Neural progenitor cell (in vitro differentiated cells): ENCODE results near the gene PDGFRB. TPM values are rescaled to one million over a fixed set of nuclear protein-coding genes. Genes with fewer than 3 reads are reported as not detected.
A peak's percentile ranks its signal among the peaks of the same experiment; 100 is the strongest.

ENCODE experiments used
- DNase-seq: peaks from one replicate; pipeline ENCODE4 v3.0.0-alpha.2; 2016; ENCODE audit warnings: low spot score
- H2AFZ ChIP-seq: fragments of 200-600 bp; sonication (generic); replicated peaks from 2 replicates; pipeline ENCODE4 v1.6.1; 2016; ENCODE audit warnings: antibody characterized with exemption
- H3F3A ChIP-seq: fragments of 200-600 bp; sonication (generic); 2 replicates; pipeline ENCODE4 v1.6.1; 2016; ENCODE audit warnings: antibody characterized with exemption, low read depth
- H3K27ac ChIP-seq: fragments of 200-600 bp; sonication (generic); 2 replicates; pipeline ENCODE4 v1.5.1; 2016; ENCODE audit warnings: mild to moderate bottlenecking
- H3K27me3 ChIP-seq: fragments of 200-600 bp; sonication (generic); 2 replicates; pipeline ENCODE4 v1.6.1; 2016; ENCODE audit warnings: mild to moderate bottlenecking, moderate library complexity
- H3K36me3 ChIP-seq: fragments of 200-600 bp; sonication (generic); 2 replicates; pipeline ENCODE4 v1.5.1; 2016
- H3K4me1 ChIP-seq: fragments of 200-600 bp; sonication (generic); 2 replicates; pipeline ENCODE4 v1.6.1; 2016; ENCODE audit warnings: mixed run types
- H3K4me2 ChIP-seq: fragments of 200-600 bp; sonication (generic); 2 replicates; pipeline ENCODE4 v1.6.1; 2016
- H3K4me3 ChIP-seq: fragments of 200-600 bp; sonication (generic); 2 replicates; pipeline ENCODE4 v1.5.1; 2016
- H3K79me2 ChIP-seq: fragments of 200-600 bp; sonication (generic); 2 replicates; pipeline ENCODE4 v1.6.1; 2016; ENCODE audit warnings: low read depth
- H3K9ac ChIP-seq: fragments of 200-600 bp; sonication (generic); 2 replicates; pipeline ENCODE4 v1.6.1; 2016
- H3K9me3 ChIP-seq: fragments of 200-600 bp; sonication (generic); 2 replicates; pipeline ENCODE4 v1.5.1; 2016; ENCODE audit warnings: low read depth
- H4K20me1 ChIP-seq: fragments of 200-600 bp; sonication (generic); 2 replicates; pipeline ENCODE4 v1.6.1; 2016; ENCODE audit warnings: low read depth
- H3K27ac Mint-ChIP-seq: 3 replicates; pipeline ENCODE4 v1.8.0; 2021; ENCODE audit warnings: mixed read lengths
- H3K27me3 Mint-ChIP-seq: 2 replicates; pipeline ENCODE4 v1.8.0; 2022; ENCODE audit warnings: low read depth, mild to moderate bottlenecking, inconsistent platforms, moderate library complexity, mixed read lengths; ENCODE audit not compliant: insufficient read depth
- H3K36me3 Mint-ChIP-seq: 3 replicates; pipeline ENCODE4 v1.8.0; 2021; ENCODE audit warnings: mixed read lengths
- H3K4me1 Mint-ChIP-seq: 3 replicates; pipeline ENCODE4 v1.8.0; 2021; ENCODE audit warnings: mixed read lengths
- H3K4me3 Mint-ChIP-seq: 3 replicates; pipeline ENCODE4 v1.8.0; 2021; ENCODE audit warnings: mild to moderate bottlenecking, moderate library complexity, mixed read lengths
- H3K9me3 Mint-ChIP-seq: 3 replicates; pipeline ENCODE4 v1.8.0; 2020; ENCODE audit warnings: mixed read lengths
- EZH2 ChIP-seq: fragments of 200-600 bp; sonication (generic); IDR thresholded peaks from 2 replicates; pipeline ENCODE4 v1.6.1; 2017; ENCODE audit warnings: antibody characterized with exemption, mild to moderate bottlenecking, moderate library complexity
- EZH2phosphoT487 ChIP-seq: fragments of 200-600 bp; sonication (generic); IDR thresholded peaks from 2 replicates; pipeline ENCODE4 v1.6.1; 2017; ENCODE audit warnings: antibody characterized with exemption
- total RNA-seq: library from RNA; depleted of rRNA; stranded (reverse); fragments of >200 nt; gene quantifications from 2 replicates; pipeline ENCODE4 v1.2.3, GENCODE V29; 2015; ENCODE audit warnings: low replicate concordance
- TF ChIP-seq, protein P1 (sequence below): fragments of 200-600 bp; sonication (generic); IDR thresholded peaks from 2 replicates; pipeline ENCODE4 v1.5.1; 2017; ENCODE audit warnings: antibody characterized with exemption, mild to moderate bottlenecking

PDGFRB gene
- total RNA-seq, 1 donor from 2014 or later = 8.9 TPM

DNA sequence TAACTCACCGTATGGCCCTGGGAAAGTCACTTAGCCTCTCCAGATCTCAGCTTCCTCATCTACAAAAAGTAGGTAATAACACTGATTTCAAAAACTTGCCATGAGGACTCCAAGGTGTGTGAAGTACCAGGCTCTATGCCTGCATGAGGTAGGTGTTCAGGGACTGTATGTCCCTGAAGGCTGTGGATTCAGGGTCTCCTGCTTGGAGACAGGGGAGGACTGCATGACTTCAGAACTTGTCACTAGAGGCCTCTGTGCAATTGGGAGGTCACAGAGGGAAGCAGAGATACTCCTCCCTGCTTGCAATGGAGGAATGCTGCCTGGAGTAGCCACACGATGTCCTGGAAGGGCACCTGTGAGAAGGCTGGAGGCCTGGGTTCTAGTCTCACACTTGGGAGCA, 2.2 kb downstream of the PDGFRB start:
- Histone ChIP-seq H3K9ac (no peak overlapping the region), H4K20me1 (no peaks in the 10 kb centered on the region)

DNA sequence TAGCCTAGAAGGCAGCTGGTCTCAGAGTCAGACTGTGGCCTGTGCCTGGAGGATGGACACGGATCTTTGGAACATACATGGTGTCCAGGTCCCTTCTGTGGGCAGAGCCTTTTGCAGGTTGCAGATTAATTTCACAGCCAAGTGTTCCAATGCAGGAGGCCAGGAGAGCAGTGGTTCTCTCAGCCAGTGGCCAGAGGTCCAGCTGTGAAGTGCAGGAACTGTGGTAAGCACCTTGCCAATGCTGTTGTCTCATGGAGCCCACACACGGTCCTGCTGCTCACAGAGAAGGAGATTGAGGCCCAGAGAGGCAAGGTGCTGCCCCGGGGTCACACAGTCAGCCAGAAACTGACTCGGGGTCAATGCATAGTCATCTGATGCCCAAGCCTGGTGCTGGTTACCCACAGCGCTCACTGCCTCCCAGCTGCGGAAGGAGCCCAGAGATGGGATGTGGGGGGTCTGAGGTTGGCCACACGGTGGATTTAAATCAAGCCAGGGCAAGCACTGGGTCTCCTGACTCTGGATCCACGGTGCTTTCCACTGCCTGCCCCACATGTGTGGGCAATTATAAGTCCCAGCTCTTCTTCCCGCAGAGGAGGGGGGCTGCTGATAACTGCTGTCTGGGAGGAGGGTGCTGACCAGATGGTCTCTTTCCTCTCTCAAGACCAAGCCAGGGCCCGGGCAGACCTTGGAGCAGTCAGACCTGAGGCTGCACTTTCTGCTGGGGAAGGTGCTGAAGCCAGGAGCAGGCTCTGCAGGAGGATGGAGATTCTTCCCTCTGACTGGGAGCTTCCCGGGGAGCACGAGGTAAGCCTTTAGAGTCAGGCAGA, 2.8 kb downstream of the PDGFRB start:
- no peak for TF ChIP-seq EZH2
- TF ChIP-seq, protein P1, sequence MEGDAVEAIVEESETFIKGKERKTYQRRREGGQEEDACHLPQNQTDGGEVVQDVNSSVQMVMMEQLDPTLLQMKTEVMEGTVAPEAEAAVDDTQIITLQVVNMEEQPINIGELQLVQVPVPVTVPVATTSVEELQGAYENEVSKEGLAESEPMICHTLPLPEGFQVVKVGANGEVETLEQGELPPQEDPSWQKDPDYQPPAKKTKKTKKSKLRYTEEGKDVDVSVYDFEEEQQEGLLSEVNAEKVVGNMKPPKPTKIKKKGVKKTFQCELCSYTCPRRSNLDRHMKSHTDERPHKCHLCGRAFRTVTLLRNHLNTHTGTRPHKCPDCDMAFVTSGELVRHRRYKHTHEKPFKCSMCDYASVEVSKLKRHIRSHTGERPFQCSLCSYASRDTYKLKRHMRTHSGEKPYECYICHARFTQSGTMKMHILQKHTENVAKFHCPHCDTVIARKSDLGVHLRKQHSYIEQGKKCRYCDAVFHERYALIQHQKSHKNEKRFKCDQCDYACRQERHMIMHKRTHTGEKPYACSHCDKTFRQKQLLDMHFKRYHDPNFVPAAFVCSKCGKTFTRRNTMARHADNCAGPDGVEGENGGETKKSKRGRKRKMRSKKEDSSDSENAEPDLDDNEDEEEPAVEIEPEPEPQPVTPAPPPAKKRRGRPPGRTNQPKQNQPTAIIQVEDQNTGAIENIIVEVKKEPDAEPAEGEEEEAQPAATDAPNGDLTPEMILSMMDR = no peak
- TF ChIP-seq EZH2phosphoT487 = no peak
- Histone ChIP-seq H2AFZ (no peak overlapping the region), H3K9me3 (no peaks in the 10 kb centered on the region), H3K4me1 (peaks cover 16% of the 10 kb centered on the region), H3K4me3 (no peak overlapping the region), H3K27me3 (no peaks in the 10 kb centered on the region), H3K27ac (no peak overlapping the region), H3K79me2 (no peaks in the 10 kb centered on the region), H4K20me1 (no peaks in the 10 kb centered on the region), H3K36me3 (no peaks in the 10 kb centered on the region), H3F3A (peaks cover 9% of the 10 kb centered on the region), H3K4me2 (no peak overlapping the region), H3K9ac (no peak overlapping the region)
- peaks cover 50% of the 10 kb centered on the region for H3K4me1 Mint-ChIP-seq
- peaks cover 17% of the 10 kb centered on the region for H3K27me3 Mint-ChIP-seq
- no peak overlapping the region for H3K4me3 Mint-ChIP-seq
- DNase-seq = no peak
- H3K36me3 Mint-ChIP-seq = no peaks in the 10 kb centered on the region
- peak overlapping the region; percentile 53 for H3K27ac Mint-ChIP-seq
- H3K9me3 Mint-ChIP-seq = no peaks in the 10 kb centered on the region

More for the DNA sequence above, 2.2 kb downstream of the PDGFRB start:
- H3K4me3 Mint-ChIP-seq = no peak overlapping the region
- no peak overlapping the region for H3K27ac ChIP-seq
- peaks cover 48% of the 10 kb centered on the region for H3K4me1 Mint-ChIP-seq
- H3K4me3 ChIP-seq = no peak overlapping the region
- H3K4me2 ChIP-seq = no peak overlapping the region
- H3K79me2 ChIP-seq = no peaks in the 10 kb centered on the region
- H2AFZ ChIP-seq = no peak overlapping the region
- no peaks in the 10 kb centered on the region for H3K36me3 Mint-ChIP-seq
- peaks cover 9% of the 10 kb centered on the region for H3F3A ChIP-seq
- H3K36me3 ChIP-seq = no peaks in the 10 kb centered on the region
- peaks cover 17% of the 10 kb centered on the region for H3K27me3 Mint-ChIP-seq
- H3K4me1 ChIP-seq = peaks cover 16% of the 10 kb centered on the region
- no peaks in the 10 kb centered on the region for H3K9me3 ChIP-seq
- H3K27me3 ChIP-seq = no peaks in the 10 kb centered on the region
- H3K9me3 Mint-ChIP-seq = no peaks in the 10 kb centered on the region
- TF ChIP-seq EZH2 (no peak), EZH2phosphoT487 (no peak)
- TF ChIP-seq, protein P1 = no peak
- peak overlapping the region; percentile 87 for H3K27ac Mint-ChIP-seq
- DNase-seq = no peak

DNA sequence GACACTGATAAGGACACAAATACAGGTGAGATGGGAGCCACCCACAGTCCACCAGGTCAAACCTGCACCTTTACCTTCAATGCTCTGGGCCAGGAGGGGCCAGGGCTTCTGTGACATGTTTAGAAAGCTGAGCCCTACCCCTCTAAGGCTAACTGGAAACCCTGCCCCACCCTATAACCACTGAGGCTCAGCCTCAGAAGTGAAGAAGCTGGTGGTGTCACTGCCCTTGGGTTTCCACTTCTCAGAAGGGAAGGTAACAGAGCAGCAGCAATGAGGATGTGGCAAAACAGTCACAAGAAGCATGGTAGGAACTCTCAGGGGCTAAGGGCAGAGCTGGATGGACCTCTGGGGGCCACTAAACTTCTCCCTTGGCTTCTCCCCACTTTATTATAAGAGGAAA, 6.0 kb downstream of the PDGFRB start:
- Mint-ChIP-seq H3K4me1 (peaks cover 43% of the 10 kb centered on the region), H3K27me3 (peaks cover 13% of the 10 kb centered on the region), H3K9me3 (no peaks in the 10 kb centered on the region), H3K27ac (no peak overlapping the region), H3K4me3 (no peak overlapping the region), H3K36me3 (peaks cover 2% of the 10 kb centered on the region)
- H3K79me2 ChIP-seq = no peaks in the 10 kb centered on the region
- H2AFZ ChIP-seq = no peak overlapping the region
- H3F3A ChIP-seq = no peaks in the 10 kb centered on the region
- H3K27me3 ChIP-seq = no peaks in the 10 kb centered on the region
- TF ChIP-seq EZH2 (no peak), EZH2phosphoT487 (no peak)
- TF ChIP-seq, protein P1 = no peak
- H3K36me3 ChIP-seq = no peaks in the 10 kb centered on the region
- H3K27ac ChIP-seq = no peak overlapping the region
- H3K4me1 ChIP-seq = peaks cover 20% of the 10 kb centered on the region
- H3K9ac ChIP-seq = no peak overlapping the region
- H3K9me3 ChIP-seq = no peaks in the 10 kb centered on the region
- no peak overlapping the region for H3K4me3 ChIP-seq
- no peak for DNase-seq
- no peak overlapping the region for H3K4me2 ChIP-seq
- H4K20me1 ChIP-seq = no peaks in the 10 kb centered on the region
